ENCODE results near the gene POLG. TPM values are rescaled to one million over a fixed set of nuclear protein-coding genes. Genes with fewer than 3 reads are reported as not detected.
A peak's percentile ranks its signal among the peaks of the same experiment; 100 is the strongest.

POLG gene
- total RNA-seq, 4 donors from 2014 or later = 38.4 to 62.0 (median 53.7) TPM

GRCh38 chr15:89342840-89343239 is 8.2 kb upstream of the POLG start:
- Histone ChIP-seq H3K27me3 (no peaks in the 10 kb centered on the region), H3K36me3 (no peaks in the 10 kb centered on the region), H3K27ac (no peak overlapping the region), H3K4me1 (no peaks in the 10 kb centered on the region), H3K9me3 (no peaks in the 10 kb centered on the region), H3K4me3 (no peak overlapping the region)
- intact Hi-C loops (cut with DNase I; ENCODE audit: low total_unique reads) = no loop called here
- TF ChIP-seq POLR2A (IDR thresholded peaks at IDR 0.05) (no peak), CTCF (IDR thresholded peaks at IDR 0.05) (no peak)
- no peak for DNase-seq

- no peak overlapping the region for H3K27ac ChIP-seq
- H3K9me3 ChIP-seq = no peaks in the 10 kb centered on the region
- no peaks in the 10 kb centered on the region for H3K4me1 ChIP-seq
- DNase-seq = no peak
- no peak for TF ChIP-seq POLR2A (IDR thresholded peaks at IDR 0.05)
- TF ChIP-seq CTCF (IDR thresholded peaks at IDR 0.05) = no peak
- H3K27me3 ChIP-seq = no peaks in the 10 kb centered on the region
- no peaks in the 10 kb centered on the region for H3K36me3 ChIP-seq
- H3K4me3 ChIP-seq = no peak overlapping the region
- intact Hi-C loops (cut with DNase I; ENCODE audit: low total_unique reads) = no loop called here
Observed at GRCh38 chr15:89341316-89342005, 6.8 kb upstream of the POLG start.

GRCh38 chr15:89340573-89340972 is 5.9 kb upstream of the POLG start:
- Histone ChIP-seq H3K36me3 (no peaks in the 10 kb centered on the region), H3K27me3 (no peaks in the 10 kb centered on the region), H3K4me1 (peaks cover 0 to 3% of the 10 kb centered on the region in 2 donors), H3K27ac (no peak overlapping the region), H3K4me3 (no peak overlapping the region), H3K9me3 (no peaks in the 10 kb centered on the region)
- intact Hi-C loops (cut with DNase I; ENCODE audit: low total_unique reads) = no loop called here
- DNase-seq = no peak
- TF ChIP-seq POLR2A (IDR thresholded peaks at IDR 0.05) (no peak), CTCF (IDR thresholded peaks at IDR 0.05) (no peak)

- no peak for TF ChIP-seq POLR2A (IDR thresholded peaks at IDR 0.05)
- TF ChIP-seq CTCF (IDR thresholded peaks at IDR 0.05) = no peak
- Histone ChIP-seq H3K36me3 (no peaks in the 10 kb centered on the region), H3K4me1 (peaks cover 0 to 13% of the 10 kb centered on the region in 2 donors), H3K27me3 (no peaks in the 10 kb centered on the region), H3K4me3 (no peak overlapping the region), H3K27ac (no peak overlapping the region), H3K9me3 (no peaks in the 10 kb centered on the region)
- no peak for DNase-seq
- intact Hi-C loops (cut with DNase I; ENCODE audit: low total_unique reads) = no loop called here
Observed at GRCh38 chr15:89338036-89338435, 3.4 kb upstream of the POLG start.

GRCh38 chr15:89335298-89336041 is 846 bp upstream of the POLG start:
- DNase-seq = peak in 1 of 2 donors; percentile 21
- intact Hi-C loops (cut with DNase I; ENCODE audit: low total_unique reads) = no loop called here
- Histone ChIP-seq H3K27me3 (no peaks in the 10 kb centered on the region), H3K27ac (peak overlapping the region; percentile 55 to 71), H3K9me3 (no peaks in the 10 kb centered on the region), H3K4me3 (peak overlapping the region; percentile 34 to 48), H3K36me3 (no peaks in the 10 kb centered on the region), H3K4me1 (peaks cover 11 to 23% of the 10 kb centered on the region in 2 donors)
- TF ChIP-seq POLR2A (IDR thresholded peaks at IDR 0.05) (no peak), CTCF (IDR thresholded peaks at IDR 0.05) (no peak)

All from uterus (tissue), 4 donors.